Neural cell (in vitro differentiated cells): ENCODE data around the gene WDR82.
A peak's percentile ranks its signal among the peaks of the same experiment; 100 is the strongest.

Source experiments
- EP300 ChIP-seq: fragments of 450-650 bp; conservative IDR thresholded peaks from 2 replicates; pipeline ENCODE4 v1.6.1; 2014; ENCODE audit warnings: antibody characterized with exemption, mild to moderate bottlenecking, moderate library complexity; ENCODE audit not compliant: poor library complexity, severe bottlenecking
- EZH2 ChIP-seq: fragments of 200-600, 300-800 bp; shearing (Covaris generic), sonication (generic); IDR thresholded peaks from 2 replicates; pipeline ENCODE4 v1.6.1; 2014; ENCODE audit warnings: antibody characterized with exemption, low read length, borderline replicate concordance, mild to moderate bottlenecking; ENCODE audit not compliant: insufficient read depth, poor library complexity, severe bottlenecking
- MXI1 ChIP-seq: fragments of 450-650 bp; conservative IDR thresholded peaks from 2 replicates; pipeline ENCODE4 v1.6.1; 2014; ENCODE audit warnings: antibody characterized with exemption, mild to moderate bottlenecking; ENCODE audit not compliant: poor library complexity, severe bottlenecking
- POLR2AphosphoS5 ChIP-seq: IDR thresholded peaks from 2 replicates; pipeline ENCODE4 v1.6.1; 2012
- RAD21 ChIP-seq: fragments of 450-650 bp; conservative IDR thresholded peaks from 2 replicates; pipeline ENCODE4 v1.6.1; 2014; ENCODE audit warnings: antibody characterized with exemption, mild to moderate bottlenecking, moderate library complexity
- SMC3 ChIP-seq: fragments of 450-650 bp; conservative IDR thresholded peaks from 2 replicates; pipeline ENCODE4 v1.6.1; 2014; ENCODE audit warnings: antibody characterized with exemption, mild to moderate bottlenecking, moderate library complexity; ENCODE audit not compliant: poor library complexity
- TAF1 ChIP-seq: IDR thresholded peaks from 2 replicates; pipeline ENCODE4 v1.6.1; 2012; ENCODE audit warnings: low read depth
- TF ChIP-seq, protein P1 (sequence below): fragments of 450-650 bp; IDR thresholded peaks from 2 replicates; pipeline ENCODE4 v1.5.1; 2014; ENCODE audit warnings: antibody characterized with exemption, mild to moderate bottlenecking, moderate library complexity; ENCODE audit not compliant: poor library complexity, severe bottlenecking
- TF ChIP-seq, protein P2 (sequence below): IDR thresholded peaks from 2 replicates; pipeline ENCODE4 v1.6.1; 2012; ENCODE audit warnings: borderline replicate concordance

DNA sequence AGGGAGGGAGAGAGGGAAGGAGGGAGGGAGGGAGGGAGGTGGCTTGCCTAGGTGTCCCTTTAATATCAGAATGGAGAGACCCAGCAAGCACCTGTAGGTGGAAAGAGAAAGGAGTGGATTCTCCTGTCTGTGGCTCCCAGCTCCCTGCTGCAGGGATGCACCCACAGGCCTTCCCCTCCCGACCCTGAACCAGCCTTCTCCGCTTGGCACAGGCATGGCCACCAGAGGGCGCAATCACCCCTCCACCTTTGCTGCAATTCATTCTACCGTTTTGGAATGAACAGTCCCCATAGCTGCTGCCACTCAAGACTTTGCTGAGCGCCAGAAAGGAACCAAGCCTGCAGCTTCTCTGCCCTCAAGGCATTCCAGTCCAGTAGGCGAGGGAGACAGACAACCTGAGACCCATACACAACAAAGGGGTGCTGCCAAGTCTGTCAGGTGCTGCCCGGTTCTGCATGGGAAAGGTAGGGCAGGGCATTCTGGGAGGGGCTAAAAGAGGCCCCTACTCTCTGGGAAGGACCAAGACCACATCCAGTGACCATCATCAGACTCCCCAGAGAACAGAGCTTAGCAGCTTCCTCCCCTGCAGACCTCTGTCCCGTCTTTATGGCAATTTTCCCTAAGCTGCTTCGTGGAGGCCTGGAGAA, 57.9 kb downstream of the WDR82 start:
- TF ChIP-seq, protein P1, sequence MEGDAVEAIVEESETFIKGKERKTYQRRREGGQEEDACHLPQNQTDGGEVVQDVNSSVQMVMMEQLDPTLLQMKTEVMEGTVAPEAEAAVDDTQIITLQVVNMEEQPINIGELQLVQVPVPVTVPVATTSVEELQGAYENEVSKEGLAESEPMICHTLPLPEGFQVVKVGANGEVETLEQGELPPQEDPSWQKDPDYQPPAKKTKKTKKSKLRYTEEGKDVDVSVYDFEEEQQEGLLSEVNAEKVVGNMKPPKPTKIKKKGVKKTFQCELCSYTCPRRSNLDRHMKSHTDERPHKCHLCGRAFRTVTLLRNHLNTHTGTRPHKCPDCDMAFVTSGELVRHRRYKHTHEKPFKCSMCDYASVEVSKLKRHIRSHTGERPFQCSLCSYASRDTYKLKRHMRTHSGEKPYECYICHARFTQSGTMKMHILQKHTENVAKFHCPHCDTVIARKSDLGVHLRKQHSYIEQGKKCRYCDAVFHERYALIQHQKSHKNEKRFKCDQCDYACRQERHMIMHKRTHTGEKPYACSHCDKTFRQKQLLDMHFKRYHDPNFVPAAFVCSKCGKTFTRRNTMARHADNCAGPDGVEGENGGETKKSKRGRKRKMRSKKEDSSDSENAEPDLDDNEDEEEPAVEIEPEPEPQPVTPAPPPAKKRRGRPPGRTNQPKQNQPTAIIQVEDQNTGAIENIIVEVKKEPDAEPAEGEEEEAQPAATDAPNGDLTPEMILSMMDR, result peak; percentile 87
- TF ChIP-seq POLR2AphosphoS5, result no peak
- TF ChIP-seq MXI1, result no peak
- no peak for TF ChIP-seq EP300
- TF ChIP-seq TAF1, result no peak
- no peak for TF ChIP-seq EZH2
- TF ChIP-seq SMC3, result peak; percentile 89
- peak; percentile 79 for TF ChIP-seq RAD21
- TF ChIP-seq, protein P2, sequence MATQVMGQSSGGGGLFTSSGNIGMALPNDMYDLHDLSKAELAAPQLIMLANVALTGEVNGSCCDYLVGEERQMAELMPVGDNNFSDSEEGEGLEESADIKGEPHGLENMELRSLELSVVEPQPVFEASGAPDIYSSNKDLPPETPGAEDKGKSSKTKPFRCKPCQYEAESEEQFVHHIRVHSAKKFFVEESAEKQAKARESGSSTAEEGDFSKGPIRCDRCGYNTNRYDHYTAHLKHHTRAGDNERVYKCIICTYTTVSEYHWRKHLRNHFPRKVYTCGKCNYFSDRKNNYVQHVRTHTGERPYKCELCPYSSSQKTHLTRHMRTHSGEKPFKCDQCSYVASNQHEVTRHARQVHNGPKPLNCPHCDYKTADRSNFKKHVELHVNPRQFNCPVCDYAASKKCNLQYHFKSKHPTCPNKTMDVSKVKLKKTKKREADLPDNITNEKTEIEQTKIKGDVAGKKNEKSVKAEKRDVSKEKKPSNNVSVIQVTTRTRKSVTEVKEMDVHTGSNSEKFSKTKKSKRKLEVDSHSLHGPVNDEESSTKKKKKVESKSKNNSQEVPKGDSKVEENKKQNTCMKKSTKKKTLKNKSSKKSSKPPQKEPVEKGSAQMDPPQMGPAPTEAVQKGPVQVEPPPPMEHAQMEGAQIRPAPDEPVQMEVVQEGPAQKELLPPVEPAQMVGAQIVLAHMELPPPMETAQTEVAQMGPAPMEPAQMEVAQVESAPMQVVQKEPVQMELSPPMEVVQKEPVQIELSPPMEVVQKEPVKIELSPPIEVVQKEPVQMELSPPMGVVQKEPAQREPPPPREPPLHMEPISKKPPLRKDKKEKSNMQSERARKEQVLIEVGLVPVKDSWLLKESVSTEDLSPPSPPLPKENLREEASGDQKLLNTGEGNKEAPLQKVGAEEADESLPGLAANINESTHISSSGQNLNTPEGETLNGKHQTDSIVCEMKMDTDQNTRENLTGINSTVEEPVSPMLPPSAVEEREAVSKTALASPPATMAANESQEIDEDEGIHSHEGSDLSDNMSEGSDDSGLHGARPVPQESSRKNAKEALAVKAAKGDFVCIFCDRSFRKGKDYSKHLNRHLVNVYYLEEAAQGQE, result no peak
